Inflammatory macrophage (primary cell): ENCODE data around the gene COL4A1.

Experiments
- DNase-seq, 2 donors: peaks; one replicate each; pipeline ENCODE4 v3.0.0-alpha.2; 2020 to 2022

COL4A1 gene

GRCh38 chr13:110128546-110128945 is 178.4 kb downstream of the COL4A1 start:
- DNase-seq: no peak

GRCh38 chr13:110127986-110128511 is 178.9 kb downstream of the COL4A1 start:
- no peak for DNase-seq

GRCh38 chr13:110126391-110126961 is 180.5 kb downstream of the COL4A1 start:
- peak in 1 of 2 donors; percentile 41 for DNase-seq

- DNase-seq: no peak
Measured at GRCh38 chr13:110125613-110126272, 181.2 kb downstream of the COL4A1 start.

- DNase-seq: no peak
Measured at GRCh38 chr13:110125157-110125556, 181.8 kb downstream of the COL4A1 start.

- DNase-seq: no peak
Measured at GRCh38 chr13:110124201-110124940, 182.6 kb downstream of the COL4A1 start.

- DNase-seq: no peak
Measured at GRCh38 chr13:110123041-110123809, 183.7 kb downstream of the COL4A1 start.

- peak in 1 of 2 donors; percentile 34 for DNase-seq
Measured at GRCh38 chr13:110121422-110122083, 185.4 kb downstream of the COL4A1 start.

GRCh38 chr13:110119935-110120905 is 186.7 kb downstream of the COL4A1 start:
- no peak for DNase-seq

GRCh38 chr13:110118106-110118505 is 188.9 kb downstream of the COL4A1 start:
- no peak for DNase-seq

- peak; percentile 59 to 65 for DNase-seq
Measured at GRCh38 chr13:110116072-110116487, 190.9 kb downstream of the COL4A1 start.

GRCh38 chr13:110115591-110115990 is 191.4 kb downstream of the COL4A1 start:
- no peak for DNase-seq

GRCh38 chr13:110114316-110114715 is 192.6 kb downstream of the COL4A1 start:
- DNase-seq: peak in 1 of 2 donors; percentile 7

- peak; percentile 58 to 73 for DNase-seq
Measured at GRCh38 chr13:110113284-110113764, 193.6 kb downstream of the COL4A1 start.

- peak; percentile 16 to 38 for DNase-seq
Measured at GRCh38 chr13:110112379-110112778, 194.6 kb downstream of the COL4A1 start.

- DNase-seq: no peak
Measured at GRCh38 chr13:110110783-110111182, 196.2 kb downstream of the COL4A1 start.

- no peak for DNase-seq
Measured at GRCh38 chr13:110109910-110110309, 197.0 kb downstream of the COL4A1 start.

GRCh38 chr13:110109140-110109783 is 197.7 kb downstream of the COL4A1 start:
- no peak for DNase-seq

- peak; percentile 22 to 45 for DNase-seq
Measured at GRCh38 chr13:110108348-110109139, 198.4 kb downstream of the COL4A1 start.
